Gastroesophageal sphincter (tissue), 3 donors: ENCODE measurements around the gene VSIG10L2.

Experiments used
- CTCF ChIP-seq, 4 experiments: fragments of 200-600 bp in 2 of 4; fragments of 450-650 bp in 2 of 4; sonication (generic) in 1 of 4; IDR thresholded peaks; one replicate each; pipeline ENCODE4 v1.5.1; 2017 to 2019; ENCODE audit warnings: antibody characterized with exemption in 4 of 4, mild to moderate bottlenecking in 2 of 4, moderate library complexity in 2 of 4
- EP300 ChIP-seq: sonication (generic); formaldehyde crosslinking; IDR thresholded peaks from one replicate; pipeline ENCODE4 v1.6.1; 2017; ENCODE audit warnings: antibody characterized with exemption, mild to moderate bottlenecking
- POLR2A ChIP-seq, 2 donors: fragments of 450-650 bp; IDR thresholded peaks; one replicate each; pipeline ENCODE4 v1.6.1; 2017; ENCODE audit warnings: antibody characterized with exemption in 2 of 2, mild to moderate bottlenecking in 2 of 2, moderate library complexity in 1 of 2

- no peak for TF ChIP-seq CTCF (IDR thresholded peaks at IDR 0.05)
- TF ChIP-seq POLR2A (IDR thresholded peaks at IDR 0.05): no peak
- no peak for TF ChIP-seq EP300
These were observed 44.0 kb upstream of the VSIG10L2 start for GRCh38 chr11:125901872-125902271.
